Posterior vena cava (tissue), 2 donors: ENCODE results near the gene SEPTIN11. TPM values are rescaled to one million over a fixed set of nuclear protein-coding genes. Genes with fewer than 3 reads are reported as not detected.

Source experiments
- DNase-seq: peaks from one replicate; pipeline ENCODE4 v3.0.0-alpha.2; 2020; ENCODE audit warnings: low spot score
- intact Hi-C, 2 donors: fragments of 100-400 bp; cut with DNase I; formaldehyde crosslinking; loops; one replicate each; pipeline versions ENCODE4 v1.14.1 to v1.14.2; 2022 to 2023
- total RNA-seq, 2 donors: library from RNA; stranded (reverse); fragmentation: NEBNext Ultra II Directional; extraction: Animal tissue kit (Norgen Biotek cat#: 25700); gene quantifications; one replicate each; pipeline ENCODE4 v1.2.1, GENCODE V29; 2021
- donor health status: DM: yes; HTN: yes; CAD: no.
- donor health status: DM: yes; HTN: yes; CAD: no.

Gene SEPTIN11
- total RNA-seq, 2 donors from 2014 or later, result 140 to 154 TPM

GRCh38 chr4:76969495-76969894 is 19.9 kb downstream of the SEPTIN11 start:
- DNase-seq, result no peak
- intact Hi-C loops, result no loop called here

- intact Hi-C loops, result no loop called here
- DNase-seq, result no peak
These were observed 20.5 kb downstream of the SEPTIN11 start for GRCh38 chr4:76969941-76970529.

GRCh38 chr4:76972306-76972705 is 22.8 kb downstream of the SEPTIN11 start:
- intact Hi-C loops, result no loop called here

GRCh38 chr4:76974150-76974549 is 24.6 kb downstream of the SEPTIN11 start:
- no peak for DNase-seq
- intact Hi-C loops, result no loop called here

More at GRCh38 chr4:76972306-76972705, 22.8 kb downstream of the SEPTIN11 start:
- DNase-seq, result no peak

GRCh38 chr4:76977113-76977512 is 27.6 kb downstream of the SEPTIN11 start:
- intact Hi-C loops, result no loop called here
- no peak for DNase-seq

GRCh38 chr4:76977736-76978350 is 28.3 kb downstream of the SEPTIN11 start:
- intact Hi-C loops, result no loop called here
- no peak for DNase-seq

GRCh38 chr4:76979236-76979635 is 29.7 kb downstream of the SEPTIN11 start:
- intact Hi-C loops, result no loop called here
- no peak for DNase-seq

- no peak for DNase-seq
- intact Hi-C loops, result no loop called here
These were observed 30.7 kb downstream of the SEPTIN11 start for GRCh38 chr4:76980261-76980660.

GRCh38 chr4:76981644-76982043 is 32.1 kb downstream of the SEPTIN11 start:
- intact Hi-C loops, result no loop called here
- no peak for DNase-seq

GRCh38 chr4:76982638-76983584 is 33.4 kb downstream of the SEPTIN11 start:
- DNase-seq, result no peak
- intact Hi-C loops, result no loop called here

GRCh38 chr4:76984127-76984526 is 34.6 kb downstream of the SEPTIN11 start:
- no peak for DNase-seq

GRCh38 chr4:76984788-76985211 is 35.2 kb downstream of the SEPTIN11 start:
- DNase-seq, result peak; percentile 80
- intact Hi-C loops, result no loop called here

More at GRCh38 chr4:76984127-76984526, 34.6 kb downstream of the SEPTIN11 start:
- intact Hi-C loops, result no loop called here

- intact Hi-C loops, result no loop called here
- DNase-seq, result no peak
These were observed 37.6 kb downstream of the SEPTIN11 start for GRCh38 chr4:76987153-76987591.

GRCh38 chr4:76987685-76988084 is 38.1 kb downstream of the SEPTIN11 start:
- DNase-seq, result no peak
- intact Hi-C loops, result no loop called here

- DNase-seq, result no peak
- intact Hi-C loops, result no loop called here
These were observed 40.0 kb downstream of the SEPTIN11 start for GRCh38 chr4:76989391-76990061.

GRCh38 chr4:76990288-76991080 is 40.9 kb downstream of the SEPTIN11 start:
- DNase-seq, result no peak
- intact Hi-C loops, result no loop called here

GRCh38 chr4:76991161-76991660 is 41.7 kb downstream of the SEPTIN11 start:
- intact Hi-C loops, result no loop called here

GRCh38 chr4:76993787-76994641 is 44.5 kb downstream of the SEPTIN11 start:
- intact Hi-C loops, result no loop called here
- no peak for DNase-seq

More at GRCh38 chr4:76991161-76991660, 41.7 kb downstream of the SEPTIN11 start:
- DNase-seq, result no peak
